GM15510 (cell line): ENCODE results near the gene APOBEC3H.

ENCODE experiments used
- POLR2A ChIP-seq: IDR thresholded peaks from 3 replicates; pipeline ENCODE4 v1.6.1; 2011; ENCODE audit warnings: borderline replicate concordance; ENCODE audit not compliant: insufficient read length; ENCODE audit errors: extremely low read depth

APOBEC3H gene

DNA sequence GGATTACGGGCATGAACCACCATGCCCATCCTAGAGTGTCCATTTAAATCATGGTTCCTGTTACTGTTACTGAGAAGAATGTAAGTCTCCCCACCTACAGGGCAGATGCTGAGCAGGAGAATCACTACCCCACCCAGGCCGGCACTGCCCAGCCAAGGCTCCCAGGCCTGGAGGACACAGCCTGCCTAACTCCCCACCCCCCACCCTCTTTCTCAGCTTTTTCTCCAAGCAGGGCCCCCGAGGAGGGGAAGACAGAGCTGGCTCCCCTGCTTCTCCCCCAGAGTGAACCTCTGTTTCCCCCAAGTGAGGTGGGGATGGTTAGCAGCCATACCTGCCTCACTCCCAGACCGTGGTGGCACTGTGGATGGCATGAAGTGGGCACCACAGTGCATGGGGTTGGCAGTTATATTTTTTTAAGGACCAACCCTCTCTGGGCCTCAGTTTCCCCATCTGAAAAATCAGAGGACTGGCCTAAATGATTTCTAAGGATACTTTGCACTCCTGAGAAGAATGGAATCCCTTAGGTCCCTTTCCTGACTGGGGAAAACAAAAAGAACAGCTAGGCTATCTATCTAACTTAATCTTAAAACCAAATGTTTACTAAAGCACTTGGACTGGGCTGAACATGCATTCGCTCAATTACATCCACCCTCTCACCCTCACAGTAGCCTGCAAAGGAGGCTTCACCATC, 50.4 kb downstream of the APOBEC3H start:
- no peak for TF ChIP-seq POLR2A

DNA sequence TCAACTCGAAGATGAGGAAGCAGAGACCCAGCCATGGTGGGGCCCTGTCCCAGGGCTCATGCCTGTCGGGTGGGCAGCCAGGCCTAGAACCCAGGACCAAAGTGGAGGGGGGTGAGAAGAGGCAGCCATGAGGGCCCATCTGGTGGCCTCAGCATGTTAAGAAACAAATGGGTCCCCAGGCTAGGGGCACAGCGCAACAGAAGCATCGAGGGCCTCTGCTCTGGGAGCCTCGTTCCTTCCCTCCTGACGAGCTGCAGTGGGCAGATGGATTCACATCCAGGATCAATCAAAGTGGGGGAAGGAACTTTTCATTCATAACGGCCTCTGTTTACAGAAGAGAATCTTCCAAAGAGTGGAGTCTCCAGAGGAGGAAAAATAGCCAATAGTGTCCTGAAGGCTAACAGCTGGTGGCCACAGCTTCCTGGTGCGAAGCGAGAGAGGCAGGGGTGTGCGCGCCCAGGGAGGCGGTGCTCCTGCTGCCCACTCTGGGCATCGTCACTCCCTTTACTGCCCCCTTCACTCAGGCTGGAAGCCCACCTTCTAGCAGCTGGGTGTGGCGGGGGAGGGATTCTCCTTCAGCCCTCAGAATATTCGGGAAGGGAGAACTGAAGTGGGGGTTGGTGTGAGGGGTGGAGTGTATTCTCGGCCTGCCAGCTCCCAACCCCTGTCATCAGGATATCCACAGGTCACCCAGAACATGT, 51.1 kb downstream of the APOBEC3H start:
- no peak for TF ChIP-seq POLR2A

DNA sequence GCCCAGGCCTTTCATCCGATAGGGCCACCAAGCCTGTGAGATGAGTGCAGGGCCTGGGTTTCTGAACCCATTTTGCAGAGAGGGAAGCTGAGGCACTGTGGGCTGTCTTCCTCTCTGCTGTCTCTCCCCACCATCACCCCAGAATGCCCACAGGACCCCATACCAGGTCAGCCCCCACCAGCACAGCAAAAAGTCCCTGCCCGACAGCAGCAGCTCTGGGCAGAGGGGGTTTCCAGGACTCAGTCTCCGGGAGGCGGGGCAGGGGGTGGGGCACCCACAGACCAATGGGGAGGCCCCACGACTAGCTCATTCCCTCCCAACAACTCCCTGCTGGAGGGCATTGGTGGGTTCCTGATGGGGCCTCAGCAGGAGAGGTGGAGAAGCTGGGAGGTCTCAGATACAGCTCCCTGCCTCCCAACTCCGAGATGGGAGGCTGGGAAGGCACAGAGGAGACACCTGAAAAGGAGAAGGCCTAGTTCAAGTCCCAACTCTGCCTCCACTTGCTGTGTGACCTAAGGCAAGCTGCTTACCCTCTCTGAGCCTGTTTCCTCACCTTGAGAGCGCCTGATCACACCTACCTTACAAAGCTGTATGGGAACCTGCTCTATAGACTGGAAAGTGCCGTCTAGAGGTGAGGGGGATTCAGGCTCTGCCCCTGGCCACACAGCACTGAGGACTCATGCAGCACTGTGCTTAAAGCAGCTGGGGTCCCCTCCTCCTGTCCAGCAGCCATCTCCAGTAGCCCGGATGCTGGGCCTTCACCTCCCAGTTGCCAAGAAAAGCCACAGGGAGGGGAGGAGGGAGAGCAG, 51.9 kb downstream of the APOBEC3H start:
- TF ChIP-seq POLR2A: no peak

DNA sequence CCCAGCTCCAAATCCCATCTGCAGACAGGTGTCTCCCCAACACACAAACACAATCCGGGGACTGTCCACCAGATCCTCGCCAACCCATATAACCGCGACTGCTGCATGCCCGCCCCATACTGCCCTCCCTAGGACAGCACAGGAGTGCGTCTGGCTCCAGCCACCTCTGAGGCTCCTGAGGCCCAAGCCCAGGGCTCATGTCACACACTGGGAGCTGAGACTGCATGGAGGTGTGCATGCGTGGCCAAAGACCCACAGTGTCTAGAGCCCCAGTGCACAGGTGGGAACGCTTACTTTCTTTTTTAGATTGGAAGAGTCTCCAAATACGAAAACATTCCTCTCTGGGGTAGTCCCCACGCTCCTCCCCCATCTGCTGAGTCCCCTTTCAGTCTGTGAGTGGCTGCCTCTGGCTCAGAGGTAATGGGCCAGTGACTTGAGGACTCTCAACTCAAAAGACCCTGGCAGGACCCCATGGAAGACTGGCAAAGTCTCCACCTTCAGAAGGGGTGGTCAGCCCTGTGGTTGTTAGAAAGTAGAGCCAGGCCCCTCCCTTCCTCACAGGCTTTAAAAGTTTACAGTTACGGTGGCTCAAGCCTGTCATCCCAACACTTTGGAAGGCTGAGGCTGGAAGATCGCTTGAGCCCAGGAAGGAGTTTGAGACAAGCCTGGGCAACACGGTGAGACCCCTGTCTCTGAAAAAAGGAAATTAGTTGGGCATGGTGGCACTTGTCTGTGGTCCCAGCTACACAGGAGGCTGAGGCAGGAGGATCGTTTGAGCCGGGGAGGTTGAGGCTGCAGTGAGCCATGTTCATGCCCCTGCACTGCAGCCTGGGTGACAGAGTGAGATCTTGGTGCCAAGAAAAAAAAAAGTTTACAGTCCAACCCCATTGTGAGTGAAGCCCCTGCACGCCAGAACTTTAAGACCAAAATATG, 53.1 kb downstream of the APOBEC3H start:
- no peak for TF ChIP-seq POLR2A

DNA sequence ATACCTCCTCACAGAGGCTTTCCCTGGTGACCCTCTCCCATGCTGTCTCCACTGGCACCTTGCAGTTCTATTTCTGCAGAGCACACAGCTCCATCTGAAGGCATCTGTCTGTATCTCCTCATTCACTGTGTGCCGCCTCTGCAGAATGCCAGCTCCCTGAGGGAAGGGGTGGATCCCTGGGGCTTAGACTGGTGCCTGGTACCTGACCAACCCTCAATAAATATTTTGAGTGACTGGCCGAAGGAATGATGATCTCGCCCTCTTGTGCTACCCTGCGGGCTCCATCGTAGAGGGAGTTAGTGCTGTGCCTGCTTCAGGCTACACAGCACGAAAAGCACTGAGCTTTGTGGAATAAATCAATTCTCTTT, 53.8 kb downstream of the APOBEC3H start:
- no peak for TF ChIP-seq POLR2A

DNA sequence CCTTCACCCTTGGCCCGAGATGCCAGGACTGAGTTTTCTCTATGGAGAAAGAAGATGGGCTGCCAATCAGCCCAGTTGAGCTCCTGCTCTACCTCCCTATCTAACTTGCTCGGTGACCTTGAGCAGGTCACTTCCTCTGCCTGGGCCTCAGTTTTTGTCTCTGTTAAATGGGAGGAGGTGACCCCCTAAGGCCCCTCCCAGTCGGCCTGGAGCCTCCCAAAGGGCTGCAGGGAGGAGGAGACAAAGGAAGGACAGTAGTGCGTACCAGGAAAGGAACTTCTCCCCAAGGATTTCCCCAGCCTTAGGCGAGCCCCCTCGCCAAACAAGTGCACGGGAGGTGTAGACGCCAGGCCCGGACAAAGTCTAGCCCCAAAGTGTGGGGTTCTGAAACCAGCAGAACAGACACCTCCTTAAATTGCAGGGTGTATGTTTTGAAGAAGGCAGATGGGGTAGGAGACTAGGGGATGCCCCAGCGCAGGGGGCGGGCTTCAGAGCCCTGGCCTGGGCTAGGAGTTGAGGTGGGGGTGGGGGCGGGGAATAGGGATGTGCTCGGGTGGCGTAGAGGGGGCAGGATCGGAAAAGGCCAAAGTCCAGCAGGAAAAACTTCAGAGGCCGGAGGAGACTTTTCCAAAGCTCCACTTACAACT, 54.4 kb downstream of the APOBEC3H start:
- no peak for TF ChIP-seq POLR2A

DNA sequence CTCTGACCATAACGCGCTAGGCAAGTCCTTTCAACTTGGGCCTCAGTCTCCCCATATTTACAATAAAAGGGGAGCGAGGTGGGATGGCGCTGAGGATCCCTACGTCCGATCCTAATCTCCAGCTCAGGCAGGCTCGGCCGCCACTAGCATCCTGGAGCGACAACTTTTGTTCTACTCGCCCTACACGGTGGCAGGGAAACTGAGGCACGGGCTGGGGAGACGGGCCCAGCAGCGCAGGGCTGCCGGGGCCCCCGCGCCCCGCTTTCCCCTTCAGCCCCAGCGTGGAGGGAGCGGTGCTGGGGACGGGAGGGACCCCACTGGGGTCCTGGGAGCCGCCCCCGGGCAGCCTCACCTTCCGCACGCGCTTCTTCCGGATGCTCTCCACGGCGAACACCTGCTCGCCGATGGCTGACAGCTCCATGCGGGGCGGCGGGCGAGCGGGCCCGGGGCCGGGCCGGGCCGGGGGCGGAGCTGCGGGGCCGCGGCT, 55.0 kb downstream of the APOBEC3H start:
- TF ChIP-seq POLR2A: peak; percentile 9

DNA sequence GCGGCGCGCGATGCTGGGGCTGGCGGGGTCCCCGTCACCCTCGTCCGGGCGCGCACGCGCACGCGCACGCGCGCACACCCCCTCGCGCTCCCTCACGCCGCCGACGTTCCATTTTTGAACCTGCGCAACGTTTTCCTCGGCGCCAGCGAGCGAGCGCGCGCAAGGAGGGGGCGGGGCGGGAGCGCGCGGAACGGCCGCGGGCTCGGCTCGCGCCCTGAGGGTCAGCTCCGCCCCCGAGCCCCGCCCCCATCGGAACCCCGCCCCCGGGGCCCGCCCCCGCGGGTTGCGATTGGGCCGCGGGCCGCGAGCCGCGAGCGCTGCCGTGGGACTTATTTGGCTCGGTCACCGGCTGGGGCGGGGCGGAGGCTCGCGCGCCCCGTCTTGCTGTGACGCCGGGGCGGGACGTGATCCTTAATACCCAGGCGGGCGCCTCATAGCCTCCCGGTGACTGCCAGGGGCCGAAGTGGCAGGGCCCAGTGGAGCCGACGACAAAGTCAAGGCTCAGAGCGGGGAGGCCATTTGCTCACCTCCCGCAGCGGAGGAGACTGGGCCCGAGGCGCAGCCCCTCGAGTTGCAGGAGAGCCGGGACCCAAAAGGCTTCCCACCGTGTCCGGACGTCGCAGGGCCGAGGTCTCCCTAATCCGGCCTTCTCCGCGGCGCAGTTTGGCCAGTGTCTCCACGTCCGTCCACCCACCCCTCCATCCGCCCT, 55.6 kb downstream of the APOBEC3H start, which contains the start of gene CBX7:
Gene CBX7 (minus strand): TSS at position 170 of the 709 bp plus-strand sequence. CDS start 236 bp downstream, outside the sequence.
- TF ChIP-seq POLR2A: peak; percentile 53

DNA sequence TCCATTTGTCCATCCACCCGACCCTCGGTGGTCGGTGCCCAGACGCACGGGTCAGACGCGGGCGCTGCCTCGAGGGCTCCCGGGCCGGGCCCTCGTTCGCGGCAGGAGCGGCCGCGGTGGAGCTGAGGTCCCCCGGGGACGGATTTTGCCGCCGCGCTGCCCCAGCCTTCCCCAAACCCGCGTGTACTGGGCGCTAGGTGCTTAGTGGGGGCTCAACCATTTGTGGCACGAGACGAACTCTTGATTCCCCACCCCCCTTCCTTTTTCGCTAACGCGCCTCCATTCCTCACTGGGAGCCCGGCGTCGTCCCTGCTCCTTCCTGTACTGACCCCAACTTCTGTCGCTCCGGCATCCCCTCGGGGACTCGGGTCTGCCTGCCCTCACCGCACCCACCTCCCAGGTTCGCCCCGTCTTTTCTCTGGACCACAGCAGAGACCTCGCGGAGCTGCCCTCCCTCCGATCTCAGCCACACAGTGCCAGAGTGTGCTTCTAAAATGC, 56.2 kb downstream of the APOBEC3H start:
- TF ChIP-seq POLR2A: no peak
